Right lobe of liver (tissue), 6 donors: ENCODE data around the gene PCAT7. TPM values are rescaled to one million over a fixed set of nuclear protein-coding genes. Genes with fewer than 3 reads are reported as not detected.

ENCODE experiments used
- ATAC-seq, 4 donors: fragments of 200-7000 bp; cut with Tn5 transposase; one replicate each; pipeline ENCODE4 v1.9.1; 2020; ENCODE audit warnings: mild to moderate bottlenecking in 4 of 4, moderate library complexity in 4 of 4
- DNase-seq, 3 donors: peaks; one replicate each; pipeline ENCODE4 v3.0.0-alpha.2; 2020
- H3K27ac ChIP-seq, 3 donors: fragments of 200-600 bp; one replicate each; pipeline ENCODE4 v1.8.0; 2022
- H3K27me3 ChIP-seq, 2 donors: fragments of 200-600 bp; one replicate each; pipeline ENCODE4 v1.8.0; 2022
- H3K36me3 ChIP-seq, 4 donors: fragments of 200-600 bp; sonication (generic) in 1 of 4; one replicate each; pipeline versions ENCODE4 v1.5.1 to v1.8.0; 2017 to 2022; ENCODE audit warnings: control low read depth in 1 of 4
- H3K4me1 ChIP-seq, 4 donors: fragments of 200-600 bp; sonication (generic) in 1 of 4; one replicate each; pipeline versions ENCODE4 v1.5.1 to v1.8.0; 2017 to 2022; ENCODE audit warnings: control low read depth in 1 of 4
- H3K4me3 ChIP-seq, 3 donors: fragments of 200-600 bp; one replicate each; pipeline ENCODE4 v1.8.0; 2022
- H3K9me3 ChIP-seq, 4 donors: fragments of 200-600 bp; sonication (generic) in 1 of 4; one replicate each; pipeline versions ENCODE4 v1.5.1 to v1.8.0; 2017 to 2022; ENCODE audit warnings: control low read depth in 1 of 4
- CTCF ChIP-seq, 4 donors: fragments of 200-600 bp in 3 of 4; fragments of 450-650 bp in 1 of 4; IDR thresholded peaks; one replicate each; pipeline versions ENCODE4 v1.5.1 to v1.8.0; 2016 to 2022; ENCODE audit warnings: antibody characterized with exemption in 4 of 4, mild to moderate bottlenecking in 2 of 4
- POLR2A ChIP-seq: fragments of 450-650 bp; IDR thresholded peaks from one replicate; pipeline ENCODE4 v1.6.1; 2017; ENCODE audit warnings: antibody characterized with exemption, mild to moderate bottlenecking
- WGBS: methylation state at CpG from one replicate; pipeline ENCODE4 v1.1.6; 2018; ENCODE audit warnings: low coverage, low lambda C conversion rate; ENCODE audit not compliant: insufficient coverage; ENCODE audit errors: missing lambda C conversion rate; 5-methylcytosine and 5-hydroxymethylcytosine counted together
- intact Hi-C, 2 donors: fragments of 100-400 bp; cut with DNase I; formaldehyde crosslinking; loops; one replicate each; pipeline versions ENCODE4 v1.11.2 to v1.14.1; 2022
- total RNA-seq, 6 experiments: library from RNA; depleted of rRNA in 2 of 6; stranded (reverse); fragments of >200 nt in 2 of 6; fragmentation: NEBNext Ultra II Directional in 3 of 6; extraction: Animal tissue kit (Norgen Biotek cat#: 25700) in 3 of 6; gene quantifications; one replicate each; pipeline versions ENCODE4 v1.1.0 to v1.2.4, GENCODE V29; 2016 to 2023
- donor health status: DM: no; HTN: yes; CAD: no.
- donor health status: DM: no; HTN: no; CAD: no.
- donor health status: DM: no; HTN: no; CAD: no.
- donor health status: DM: no; HTN: yes; CAD: no.
- donor health status: DM: no; HTN: yes; CAD: no.

PCAT7 gene
- total RNA-seq, 6 experiments from 2014 or later, result 0.37 to 3.1 (median 0.96) TPM

- Histone ChIP-seq H3K4me1 (peaks cover 0 to 13% (median 0%) of the 10 kb centered on the region in 4 donors), H3K9me3 (no peaks in the 10 kb centered on the region), H3K27ac (no peak overlapping the region), H3K27me3 (no peaks in the 10 kb centered on the region), H3K4me3 (no peak overlapping the region), H3K36me3 (no peaks in the 10 kb centered on the region)
- intact Hi-C loops, result no loop called here
- WGBS, result 74% methylated on average over 2 of the region's 2 CpGs
- no peak for DNase-seq
- TF ChIP-seq CTCF (IDR thresholded peaks at IDR 0.05) (no peak), POLR2A (no peak)
- ATAC-seq, result no peak
Measured at GRCh38 chr9:94511955-94512265, 43.0 kb upstream of the PCAT7 start.

GRCh38 chr9:94514722-94515121 lies 40.2 kb upstream of the PCAT7 start:
- DNase-seq (no peak), ATAC-seq (peak in 3 of 4 donors; percentile 16 to 38 (median 38))
- WGBS, result 60% methylated on average over 3 of the region's 3 CpGs
- Histone ChIP-seq H3K4me1 (peaks cover 0 to 19% (median 0%) of the 10 kb centered on the region in 4 donors), H3K4me3 (no peak overlapping the region), H3K9me3 (no peaks in the 10 kb centered on the region), H3K36me3 (no peaks in the 10 kb centered on the region), H3K27me3 (no peaks in the 10 kb centered on the region), H3K27ac (peak overlapping the region in 1 of 3 donors; percentile 12)
- intact Hi-C loops, result no loop called here
- TF ChIP-seq CTCF (IDR thresholded peaks at IDR 0.05), result no peak
- no peak for TF ChIP-seq POLR2A

GRCh38 chr9:94517254-94517653 lies 37.6 kb upstream of the PCAT7 start:
- intact Hi-C loops, result no loop called here
- no peak overlapping the region for H3K27ac ChIP-seq
- no peaks in the 10 kb centered on the region for H3K9me3 ChIP-seq
- H3K36me3 ChIP-seq, result no peaks in the 10 kb centered on the region
- whole genome bisulfite sequencing, result 69% methylated on average over 4 of the region's 4 CpGs
- TF ChIP-seq CTCF (IDR thresholded peaks at IDR 0.05) (no peak), POLR2A (no peak)
- DNase-seq, result no peak
- H3K27me3 ChIP-seq, result no peaks in the 10 kb centered on the region
- no peak overlapping the region for H3K4me3 ChIP-seq
- H3K4me1 ChIP-seq, result peaks cover 0 to 6% (median 0%) of the 10 kb centered on the region in 4 donors
- ATAC-seq, result no peak

- Histone ChIP-seq H3K27me3 (no peaks in the 10 kb centered on the region), H3K27ac (no peak overlapping the region), H3K36me3 (no peaks in the 10 kb centered on the region), H3K4me3 (no peak overlapping the region), H3K4me1 (no peaks in the 10 kb centered on the region), H3K9me3 (no peaks in the 10 kb centered on the region)
- no peak for TF ChIP-seq POLR2A
- intact Hi-C loops, result no loop called here
- ATAC-seq, result no peak
- 85% methylated on average over 5 of the region's 7 CpGs for WGBS
- no peak for DNase-seq
Measured at GRCh38 chr9:94525396-94526035, 29.4 kb upstream of the PCAT7 start.

GRCh38 chr9:94526271-94526670 lies 28.6 kb upstream of the PCAT7 start:
- DNase-seq (no peak), ATAC-seq (no peak)
- H3K4me1 ChIP-seq, result no peaks in the 10 kb centered on the region
- TF ChIP-seq CTCF (IDR thresholded peaks at IDR 0.05), result no peak
- no peak for TF ChIP-seq POLR2A
- H3K27me3 ChIP-seq, result no peaks in the 10 kb centered on the region
- H3K4me3 ChIP-seq, result no peak overlapping the region
- intact Hi-C loops, result no loop called here
- H3K9me3 ChIP-seq, result no peaks in the 10 kb centered on the region
- WGBS, result 91% methylated on average over 1 of the region's 1 CpG
- H3K27ac ChIP-seq, result no peak overlapping the region
- H3K36me3 ChIP-seq, result no peaks in the 10 kb centered on the region
